GM12878 (cell line): Measurements from ENCODE around the gene P4HTM. TPM values are rescaled to one million over a fixed set of nuclear protein-coding genes. Genes with fewer than 3 reads are reported as not detected.

ENCODE experiments used
- ATAC-seq: fragments of 200-7000 bp; cut with Tn5 transposase; 3 replicates; pipeline ENCODE4 v1.9.1; 2020; ENCODE audit warnings: mild to moderate bottlenecking, moderate library complexity
- BruUV-seq: library from RNA; stranded (reverse); fragments of 400-500 nt; replicated peaks from 2 replicates; lab custom pipeline; 2021; lab: Mats Ljungman, UMichigan
- CTCF ChIA-PET: fragments of 300-600 bp; sonication (Branson Sonifier 250); formaldehyde crosslinking; extraction: SDS; loops from one replicate; lab custom pipeline; 2021; ENCODE audit warnings: inconsistent platforms; lab: Yijun Ruan, JAX
- POLR2A ChIA-PET: fragments of 350-600 bp; formaldehyde crosslinking; extraction: SDS; loops from one replicate; lab custom pipeline; 2021; ENCODE audit warnings: inconsistent platforms; lab: Charles Lee
- RAD21 ChIA-PET: fragments of 300-600 bp; sonication (Branson Sonifier 250); formaldehyde crosslinking; loops from one replicate; lab custom pipeline; 2023; ENCODE audit warnings: antibody characterized with exemption; ENCODE audit not compliant: unreplicated experiment; lab: Charles Lee
- SMC1A ChIA-PET: fragments of 300-600 bp; sonication (Branson Sonifier 250); formaldehyde crosslinking; loops from one replicate; lab custom pipeline; 2023; ENCODE audit not compliant: unreplicated experiment, uncharacterized antibody; lab: Charles Lee
- DNase-seq: peaks from one replicate; pipeline ENCODE4 v3.0.0-alpha.2; 2011; ENCODE audit warnings: low read depth, low spot score
- FAIRE-seq: peaks from 3 replicates; lab custom pipeline; 2011; peaks lifted over from hg19 to GRCh38; lab: Jason Lieb, UNC
- H2AFZ ChIP-seq: 2 replicates; pipeline ENCODE4 v1.6.0; 2011; ENCODE audit warnings: low read depth, low read length, control low read depth; ENCODE audit not compliant: control insufficient read depth
- H3K27ac ChIP-seq: 2 replicates; pipeline ENCODE4 v1.5.1; 2011; ENCODE audit warnings: control low read depth; ENCODE audit not compliant: control insufficient read depth, insufficient read depth
- H3K27me3 ChIP-seq, 2 experiments: replicated peaks in 1 of 2; 2 replicates each; pipeline versions ENCODE4 v1.6.0 to v1.6.1; 2011; ENCODE audit warnings: low read length in 1 of 2; ENCODE audit not compliant: control insufficient read depth in 2 of 2, insufficient read depth in 2 of 2
- H3K36me3 ChIP-seq, 2 experiments: 2 replicates each; pipeline ENCODE4 v1.5.1; 2011; ENCODE audit warnings: low read length in 1 of 2; ENCODE audit not compliant: control insufficient read depth in 2 of 2, insufficient read depth in 2 of 2
- H3K4me1 ChIP-seq: 2 replicates; pipeline ENCODE4 v1.6.1; 2011; ENCODE audit warnings: mild to moderate bottlenecking, low read length, moderate library complexity, mixed read lengths; ENCODE audit not compliant: control insufficient read depth, insufficient read depth
- H3K4me2 ChIP-seq: 2 replicates; pipeline ENCODE4 v1.6.0; 2011; ENCODE audit warnings: control low read depth; ENCODE audit not compliant: control insufficient read depth, insufficient read depth
- H3K4me3 ChIP-seq: fragments of 200-600 bp; sonication (generic); 2 replicates; pipeline ENCODE4 v1.5.1; 2016
- H3K79me2 ChIP-seq: 2 replicates; pipeline ENCODE4 v1.6.0; 2011; ENCODE audit warnings: low read length; ENCODE audit not compliant: control insufficient read depth, insufficient read depth
- H3K9ac ChIP-seq: 2 replicates; pipeline ENCODE4 v1.8.0; 2011; ENCODE audit warnings: low read length, control low read depth, mixed read lengths; ENCODE audit not compliant: control insufficient read depth, insufficient read depth
- H3K9me3 ChIP-seq: replicated peaks from 3 replicates; pipeline ENCODE4 v1.5.1; 2011; ENCODE audit warnings: mild to moderate bottlenecking, low read length; ENCODE audit not compliant: control insufficient read depth, insufficient read depth
- H4K20me1 ChIP-seq: 2 replicates; pipeline ENCODE4 v1.6.0; 2011; ENCODE audit not compliant: control insufficient read depth, insufficient read depth
- BCL3 ChIP-seq: IDR thresholded peaks from 2 replicates; pipeline ENCODE4 v1.6.1; 2011; ENCODE audit warnings: borderline replicate concordance, low read depth, mild to moderate bottlenecking, moderate library complexity, low read length; ENCODE audit not compliant: insufficient read depth, poor library complexity, severe bottlenecking
- CEBPB ChIP-seq, 2 experiments: fragments of 150-350 bp in 1 of 2; IDR thresholded peaks; 2 replicates each; pipeline ENCODE4 v1.6.1; 2012 to 2014; ENCODE audit warnings: low read depth in 2 of 2, low read length in 2 of 2, borderline replicate concordance in 1 of 2, inconsistent platforms in 1 of 2
- E2F8 ChIP-seq: fragments of 450-650 bp; IDR thresholded peaks from 2 replicates; pipeline ENCODE4 v1.6.1; 2018; ENCODE audit warnings: mild to moderate bottlenecking, low read depth, moderate library complexity; ENCODE audit not compliant: partially characterized antibody
- ELK1 ChIP-seq: IDR thresholded peaks from 2 replicates; pipeline ENCODE4 v1.6.1; 2012; ENCODE audit warnings: low read depth, low read length, improper control_type of control experiment
- ESRRA ChIP-seq: IDR thresholded peaks from 2 replicates; pipeline ENCODE4 v1.6.1; 2012; ENCODE audit warnings: mild to moderate bottlenecking, low read length, improper control_type of control experiment
- IKZF1 ChIP-seq: fragments of 450-650 bp; conservative IDR thresholded peaks from 2 replicates; pipeline ENCODE4 v1.6.1; 2017; ENCODE audit warnings: antibody characterized with exemption, mild to moderate bottlenecking
- NFXL1 ChIP-seq: fragments of 450-650 bp; IDR thresholded peaks from 2 replicates; pipeline ENCODE4 v1.6.1; 2017; ENCODE audit warnings: antibody characterized with exemption, mild to moderate bottlenecking, borderline replicate concordance
- RB1 ChIP-seq: fragments of 450-650 bp; formaldehyde crosslinking; IDR thresholded peaks from 2 replicates; pipeline ENCODE4 v1.6.1; 2017; ENCODE audit warnings: mild to moderate bottlenecking, borderline replicate concordance
- RELA ChIP-seq: fragments of 450-650 bp; IDR thresholded peaks from 2 replicates; pipeline ENCODE4 v1.8.0; 2014; ENCODE audit warnings: borderline replicate concordance; ENCODE audit not compliant: partially characterized antibody
- ZBTB40 ChIP-seq: fragments of 450-650 bp; IDR thresholded peaks from 2 replicates; pipeline ENCODE4 v1.6.1; 2016; ENCODE audit warnings: mild to moderate bottlenecking, moderate library complexity, borderline replicate concordance
- ZNF622 ChIP-seq: fragments of 450-650 bp; IDR thresholded peaks from 2 replicates; pipeline ENCODE4 v1.6.1; 2017; ENCODE audit warnings: mild to moderate bottlenecking, inconsistent platforms
- WGBS: methylation state at CpG from one replicate; pipeline ENCODE4 v1.1.6; 2016; ENCODE audit warnings: low lambda C conversion rate; ENCODE audit not compliant: insufficient replicate concordance, insufficient coverage; ENCODE audit errors: missing lambda C conversion rate; 5-methylcytosine and 5-hydroxymethylcytosine counted together
- in situ Hi-C: fragments of 300-500 bp; cut with MboI; formaldehyde crosslinking; loops from 9 replicates; pipeline ENCODE4 v1.14.3; 2018; ENCODE audit warnings: mixed read lengths
- intact Hi-C: fragments of 100-400 bp; cut with micrococcal nuclease; formaldehyde crosslinking; loops from one replicate; pipeline ENCODE4 v1.14.2; 2022; ENCODE audit not compliant: unreplicated experiment
- polyA plus RNA-seq, 11 experiments: library from polyadenylated mRNA; depleted of rRNA in 4 of 11; unstranded in 6 of 11; stranded (reverse) in 5 of 11; fragments of >200 nt; fragmentation: Nextera tagmentation in 4 of 11; fragmentation: Illumina TruSeq in 1 of 11; extraction: Ambion mirVana in 4 of 11; extraction: Trizol in 1 of 11; gene quantifications; 1 replicate in 1 of 11; 2 replicates in 10 of 11; pipeline versions ENCODE4 v1.2.1 to v1.2.3, GENCODE V29; 2011 to 2016; ENCODE audit warnings: inconsistent platforms in 2 of 11, missing spikeins in 2 of 11, low read depth in 1 of 11
- total RNA-seq, 4 experiments: library from RNA; depleted of rRNA in 3 of 4; stranded (reverse); fragments of >200 nt in 3 of 4; fragmentation: Illumina TruSeq in 1 of 4; extraction: Trizol in 1 of 4; gene quantifications; 2 replicates each; pipeline versions ENCODE4 v1.2.1 to v1.2.3, GENCODE V29; 2013 to 2021

The P4HTM gene
- total and polyA plus RNA-seq, 10 of the 15 experiments (the other 5 are each of a cell fraction or from before 2014, with no cell fraction given), result 0.76 to 28.8 (median 22.9) TPM

GRCh38 chr3:49018707-49019006 lies 28.6 kb downstream of the P4HTM start (continued):
- TF ChIP-seq ZBTB40 (0 out of 2 replicates have a peak, but pooled peaks have one; percentile 73), IKZF1 (no peak), ELK1 (no peak)

- H3K27me3 ChIP-seq, result no peaks in the 10 kb centered on the region
- no peak for DNase-seq
- ChIA-PET POLR2A (interaction anchor here (0.5 to 4.3 kb wide), 14 partner anchors 9 to 450 kb away, joined by 3 to 69 read pairs (median 5); partner anchors contain the start of genes DAG1, IMPDH2, P4HTM and QRICH1), RAD21 (interaction anchor here (0.7 to 4.1 kb wide), 8 partner anchors 9 to 555 kb away, joined by 3 to 40 read pairs (median 4); partner anchors contain the start of genes QRICH1, USP4 and WDR6), SMC1A (interaction anchor here (0.6 to 4.2 kb wide), 7 partner anchors 10 to 584 kb away, joined by 3 to 21 read pairs (median 3); partner anchors contain the start of genes IMPDH2, QRICH1 and WDR6), CTCF (interaction anchor here (0.5 to 5.9 kb wide), 10 partner anchors 9 to 584 kb away, joined by 3 to 83 read pairs (median 6); partner anchors contain the start of genes IMPDH2, KLHDC8B, P4HTM and QRICH1)
- intact Hi-C loops, result loop anchor here (2.0 to 10.0 kb wide), 4 partner anchors 29 to 655 kb away; partner anchors contain the start of genes APEH, P4HTM, QRICH1 and USP4
- no peaks in the 10 kb centered on the region for H3K9me3 ChIP-seq
- no peaks in the 10 kb centered on the region for H4K20me1 ChIP-seq
- peaks cover 14 to 15% of the 10 kb centered on the region in 2 experiments for H3K36me3 ChIP-seq
- peak overlapping the region; percentile 95 for H3K4me3 ChIP-seq
- H2AFZ ChIP-seq, result no peak overlapping the region; the same call in 1 of the 2 replicates
- H3K9ac ChIP-seq, result peak overlapping the region; percentile 81
- BruUV-seq, result no TSS peak
- peaks cover 41% of the 10 kb centered on the region for H3K79me2 ChIP-seq
- ATAC-seq, result no peak
- H3K4me2 ChIP-seq, result peak overlapping the region; percentile 83
- in situ Hi-C loops, result no loop called here
- FAIRE-seq, result no peak
- 2% methylated on average over 12 of the region's 12 CpGs for WGBS
- peaks cover 13% of the 10 kb centered on the region for H3K4me1 ChIP-seq
- H3K27ac ChIP-seq, result peak overlapping the region; percentile 94
- TF ChIP-seq BCL3, result no peak
- 0 out of 2 replicates have a peak, but pooled peaks have one; percentile 14 for TF ChIP-seq IKZF1
- TF ChIP-seq ZNF622, result no peak
- no peak for TF ChIP-seq E2F8
- TF ChIP-seq NFXL1, result no peak
- TF ChIP-seq ESRRA, result no peak
- no peak for TF ChIP-seq RELA
- no peak for TF ChIP-seq CEBPB (IDR thresholded peaks at IDR 0.05; ENCODE audit: borderline replicate concordance in 1 of 2, low read depth in 2 of 2, low read length in 2 of 2)
- TF ChIP-seq RB1, result no peak
Observed at GRCh38 chr3:49019941-49020329, 29.9 kb downstream of the P4HTM start.
